ENCODE results near the gene UCN.
"Not testable (repeated sequence)": the region's sequence is repeated elsewhere in the genome, so short reads cannot be mapped to it uniquely, and the experiment has no call there.

The UCN gene

DNA sequence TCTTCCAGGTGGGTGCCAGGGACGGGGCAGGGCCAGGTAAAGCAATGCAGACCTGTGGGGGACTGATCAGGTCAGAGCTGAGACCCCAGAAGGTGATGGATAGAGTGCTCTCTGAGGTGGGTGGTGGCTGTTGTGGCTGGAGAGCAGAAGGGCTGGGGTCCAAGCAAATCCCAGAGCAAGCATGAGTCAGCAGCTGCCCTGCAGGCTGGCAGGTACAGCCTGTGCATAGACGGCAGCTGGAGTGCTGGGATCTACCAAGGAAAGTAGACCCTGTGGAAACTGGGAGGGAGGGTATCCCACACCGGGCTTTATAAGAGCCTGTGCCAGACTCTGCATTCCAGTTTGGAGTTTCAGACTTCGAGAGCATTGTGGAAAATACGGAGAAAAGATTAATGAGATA is 25.4 kb downstream of the UCN start:
- DNase-seq: no peak

DNA sequence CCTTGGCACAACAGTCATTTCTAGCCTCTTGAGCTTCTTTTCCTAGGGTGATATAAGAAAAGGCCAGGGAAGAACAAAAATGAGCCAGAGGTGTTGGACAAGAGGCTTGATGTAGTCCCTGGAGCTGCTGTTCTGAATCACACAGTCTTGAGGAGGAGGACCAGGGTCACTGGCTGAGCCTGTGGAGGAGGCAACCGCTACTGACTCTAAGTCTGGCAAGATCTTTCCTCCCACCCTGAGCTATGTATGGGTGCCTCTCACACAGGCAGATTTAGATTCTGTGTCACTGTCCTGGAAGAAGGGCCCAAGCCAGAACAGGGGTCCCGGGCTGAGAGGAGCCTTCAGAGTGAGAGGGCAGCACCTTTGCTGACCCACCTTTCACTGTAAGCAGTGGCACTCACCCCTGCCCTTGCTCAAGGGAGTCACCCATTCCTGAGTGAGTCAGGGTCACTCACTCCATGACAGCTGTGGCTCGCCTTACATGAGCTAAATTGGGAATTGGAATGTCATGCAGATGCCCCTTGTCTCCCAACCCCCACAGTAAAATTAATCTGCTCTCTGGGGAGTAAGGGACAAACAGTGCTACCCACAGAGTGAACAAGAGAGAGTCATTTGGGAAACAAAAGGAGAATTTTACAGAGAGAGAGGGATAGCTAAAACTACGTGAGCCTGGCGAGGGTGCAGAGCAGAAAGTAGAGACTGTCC is 26.2 kb downstream of the UCN start, which contains the start of gene TRIM54:
Gene TRIM54 (plus strand): TSS at position 575 of the 705 bp plus-strand sequence. CDS start 303 bp downstream, outside the sequence.
- peak in 1 of 2 donors; percentile 69 for DNase-seq

DNA sequence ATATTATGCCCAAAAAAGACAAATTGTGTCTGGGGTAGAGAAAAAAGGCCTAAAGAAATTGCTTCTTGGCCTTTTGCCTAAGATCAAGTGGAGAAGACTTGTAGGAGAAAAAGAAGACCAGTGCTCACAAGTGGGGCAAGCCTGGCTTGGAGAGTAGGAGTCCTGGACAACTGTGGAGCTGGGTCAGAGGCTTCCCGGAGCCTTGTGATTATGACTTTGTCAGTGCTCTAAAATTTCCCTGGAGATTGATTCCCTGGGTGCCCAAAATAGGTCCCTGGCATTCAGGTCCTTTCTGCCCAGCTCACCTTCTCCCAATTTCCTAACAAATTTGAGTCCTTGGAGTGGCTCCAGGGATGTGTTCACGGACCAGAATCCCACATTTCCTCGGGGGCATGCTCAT is 26.8 kb downstream of the UCN start:
- DNase-seq: no peak

DNA sequence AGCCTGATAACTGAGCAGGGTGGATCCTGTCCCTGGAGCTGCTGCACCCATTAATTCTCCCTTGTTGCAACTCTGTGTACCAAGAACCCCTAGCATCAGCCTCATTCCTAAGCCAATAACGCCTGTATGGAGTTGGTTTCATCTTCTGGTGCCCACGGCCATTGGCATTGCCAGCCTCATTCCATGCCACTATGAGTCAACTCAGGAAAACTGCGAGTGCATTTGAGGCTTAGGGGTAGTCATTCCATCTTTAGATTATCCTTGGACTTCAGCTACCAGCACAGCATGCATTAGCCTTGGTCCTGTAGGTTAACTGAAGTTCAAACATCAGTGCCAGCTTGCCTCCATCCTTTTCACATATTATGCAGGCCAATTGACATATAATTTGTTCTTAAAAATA is 27.4 kb downstream of the UCN start:
- no peak for DNase-seq

DNA sequence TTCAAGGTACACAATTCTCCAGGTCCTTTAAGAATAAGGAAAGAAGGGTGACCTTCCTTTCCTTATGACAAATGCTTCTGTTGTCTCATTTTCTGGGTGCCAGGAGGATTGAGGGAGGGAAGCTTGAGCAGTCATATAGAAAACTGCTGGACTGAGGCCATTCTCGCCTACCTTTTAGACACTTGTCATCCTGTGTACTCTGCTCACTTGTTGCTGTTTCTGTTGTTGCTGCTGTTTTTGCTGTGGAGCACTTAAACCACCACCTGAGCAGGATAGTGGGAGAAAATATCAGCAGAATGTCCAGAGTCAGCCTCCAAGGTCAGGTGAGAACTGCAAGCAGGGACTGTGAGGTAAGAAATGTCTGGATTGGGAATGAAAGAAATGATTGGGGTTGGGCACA is 30.2 kb downstream of the UCN start:
- DNase-seq: no peak

DNA sequence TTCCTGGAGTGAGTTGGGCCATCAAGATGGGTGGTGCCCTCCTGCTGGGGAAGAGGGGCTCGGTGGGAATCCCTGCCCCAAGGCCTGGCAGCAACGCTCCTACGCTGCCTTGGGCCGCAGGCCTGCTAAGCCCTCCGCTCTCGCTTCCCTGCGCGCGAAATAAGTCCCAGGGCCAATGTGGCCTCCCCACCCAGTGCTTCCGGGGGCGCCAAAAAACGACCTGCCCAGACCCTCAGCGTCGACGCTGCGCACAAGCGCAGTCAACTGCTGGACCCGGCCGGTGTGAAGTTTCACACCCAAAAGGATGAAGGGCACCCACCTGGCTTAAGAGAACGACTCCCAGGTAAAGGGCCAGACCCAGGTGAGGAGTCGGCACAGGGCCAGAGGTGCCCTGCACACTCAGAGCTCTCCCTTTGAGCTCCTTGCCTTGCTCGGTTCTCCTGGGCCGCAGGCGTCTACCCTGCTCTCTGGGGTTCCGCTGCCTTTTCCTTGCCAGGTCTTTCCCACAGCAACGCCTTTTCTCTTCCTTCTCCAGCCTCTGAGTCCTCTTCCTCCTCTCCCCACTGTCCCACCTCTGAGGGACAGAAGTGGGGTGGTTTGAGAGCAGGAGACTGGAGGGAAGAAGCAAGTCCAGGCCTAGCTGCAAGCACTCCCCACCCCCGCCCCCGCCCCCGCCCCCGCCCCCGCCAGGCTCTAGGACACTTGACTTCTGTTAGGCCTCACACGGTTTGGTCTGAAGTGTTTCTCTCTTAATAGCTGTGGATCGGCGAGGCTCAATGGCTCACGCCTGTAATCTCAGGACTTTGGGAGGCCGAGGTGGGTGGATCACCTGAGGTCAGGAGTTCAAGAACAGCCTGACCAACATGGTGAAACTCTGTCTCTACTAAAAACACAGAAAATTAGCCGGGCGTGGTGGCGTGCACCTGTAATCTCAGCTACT is 32.8 kb downstream of the UCN start, which contains the start of gene DNAJC5G:
Gene DNAJC5G (plus strand): TSS at position 223 of the 940 bp plus-strand sequence. CDS start 1,296 bp downstream, outside the sequence.
- no peak for DNase-seq

DNA sequence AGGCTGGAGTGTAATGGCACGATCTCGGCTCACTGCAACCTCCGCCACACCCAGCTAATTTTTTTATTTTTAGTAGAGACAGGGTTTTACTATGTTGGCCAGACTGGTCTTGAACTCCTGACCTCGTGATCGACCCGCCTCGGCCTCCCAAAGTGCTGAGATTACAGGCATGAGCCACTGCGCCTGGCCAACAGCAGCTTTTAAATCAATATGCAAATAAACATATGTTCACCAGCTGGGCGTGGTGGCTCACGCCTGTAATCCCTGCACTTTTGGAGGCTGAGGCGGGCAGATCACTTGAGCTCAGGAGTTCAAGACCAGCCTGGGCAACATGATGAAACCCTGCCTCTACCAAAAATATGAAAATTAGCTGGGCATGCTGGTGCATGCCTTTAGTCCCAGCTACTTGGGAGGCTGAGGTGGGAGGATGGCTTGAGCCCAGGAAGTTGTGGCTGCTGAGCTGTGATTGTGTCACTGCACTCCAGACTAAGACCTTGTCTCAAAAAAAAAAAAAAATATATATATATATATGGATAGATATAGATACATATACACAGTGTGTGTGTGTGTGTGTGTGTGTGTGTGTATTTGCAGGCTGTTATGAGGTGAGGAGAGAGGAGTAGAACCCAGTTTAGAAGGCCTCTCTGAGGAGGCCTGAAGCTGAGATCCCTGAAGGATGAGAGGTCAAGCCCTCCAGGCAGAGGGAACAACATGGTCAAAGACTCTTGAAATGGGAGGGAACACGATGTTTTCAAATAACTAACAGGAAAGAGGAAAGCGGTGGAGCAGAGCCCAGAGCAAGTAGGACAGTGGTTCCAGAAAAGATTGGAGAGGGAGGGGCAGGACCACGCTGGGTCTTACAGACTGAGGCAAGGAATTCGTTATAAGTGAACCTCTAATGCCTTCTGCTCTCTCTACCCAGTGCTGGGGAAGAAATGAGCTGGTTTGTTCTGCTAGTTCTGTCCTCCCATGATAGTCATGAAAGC is 35.4 kb downstream of the UCN start:
- DNase-seq: peak in 1 of 2 donors; percentile 56

DNA sequence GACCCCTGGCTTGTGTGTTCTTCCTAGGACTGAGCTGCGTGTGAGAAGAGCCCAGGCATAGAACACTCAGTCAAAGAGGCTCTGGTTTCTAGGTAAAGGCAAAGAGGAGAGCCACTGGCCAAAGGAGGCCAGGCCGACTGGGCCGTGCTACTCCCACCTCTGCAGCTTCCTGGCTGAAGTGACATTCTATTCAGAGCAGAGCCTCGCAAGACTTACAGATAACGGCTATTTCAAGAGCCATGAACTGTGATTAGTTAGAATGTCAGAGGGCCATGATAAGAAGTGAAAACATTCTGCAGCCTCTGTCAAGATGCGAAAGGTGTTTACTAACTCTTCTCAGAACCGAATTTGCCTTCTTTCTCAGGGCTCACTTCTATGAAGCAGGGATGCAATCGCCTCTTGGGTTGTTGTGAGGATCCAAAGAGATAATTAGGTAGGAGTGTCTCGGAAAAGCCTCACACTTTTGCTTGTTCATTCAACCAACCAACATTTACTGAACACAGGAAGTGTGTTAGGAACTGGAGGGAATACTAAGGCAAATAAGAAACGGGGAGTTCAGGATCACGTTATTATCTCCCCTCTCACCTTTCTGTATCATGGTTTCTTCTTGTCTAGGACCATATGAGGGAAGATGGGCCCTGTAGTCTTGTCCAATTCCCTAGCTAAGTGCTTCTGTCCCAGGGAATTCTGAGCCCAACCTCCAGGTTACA is 36.5 kb downstream of the UCN start:
- DNase-seq: no peak

DNA sequence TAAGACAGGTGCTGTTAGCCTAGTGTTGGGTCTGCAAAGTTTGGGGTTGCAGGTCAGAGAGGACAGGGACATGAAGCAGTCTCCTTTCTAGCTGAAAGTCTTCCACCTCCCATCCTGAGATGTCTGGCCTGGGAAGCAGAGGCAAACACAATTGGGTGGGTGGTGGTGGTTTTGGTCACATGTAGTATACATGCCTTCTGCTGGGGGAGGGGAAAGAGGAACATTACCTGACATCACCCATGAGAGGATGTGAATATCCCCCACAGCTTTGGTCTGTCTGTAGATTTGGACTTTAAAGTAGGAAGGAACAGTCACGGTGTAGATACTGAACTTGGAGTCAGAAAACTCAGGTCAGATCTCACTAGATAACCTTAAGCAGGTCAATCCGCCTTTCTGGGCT is 37.6 kb downstream of the UCN start:
- peak; percentile 66 to 83 for DNase-seq

DNA sequence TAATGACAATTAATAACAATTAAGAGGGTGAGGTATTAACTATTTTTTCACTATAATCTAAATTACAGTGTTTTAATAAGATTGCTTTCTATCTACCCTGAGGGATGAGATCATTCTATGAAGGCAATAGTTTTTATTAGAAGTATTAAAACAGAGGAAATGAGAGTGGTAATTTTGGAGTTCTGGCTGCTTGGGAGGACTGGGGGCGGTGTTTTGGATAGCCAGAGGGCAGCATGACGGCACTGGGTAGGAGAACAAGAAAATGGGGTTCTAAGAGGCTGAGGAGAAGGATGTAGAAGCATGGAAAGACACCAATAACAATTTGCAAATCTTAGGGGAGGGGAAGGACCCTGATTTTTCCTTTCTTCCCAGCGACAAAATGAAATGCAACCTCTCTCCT is 38.1 kb downstream of the UCN start:
- peak in 1 of 2 donors; percentile 51 for DNase-seq

DNA sequence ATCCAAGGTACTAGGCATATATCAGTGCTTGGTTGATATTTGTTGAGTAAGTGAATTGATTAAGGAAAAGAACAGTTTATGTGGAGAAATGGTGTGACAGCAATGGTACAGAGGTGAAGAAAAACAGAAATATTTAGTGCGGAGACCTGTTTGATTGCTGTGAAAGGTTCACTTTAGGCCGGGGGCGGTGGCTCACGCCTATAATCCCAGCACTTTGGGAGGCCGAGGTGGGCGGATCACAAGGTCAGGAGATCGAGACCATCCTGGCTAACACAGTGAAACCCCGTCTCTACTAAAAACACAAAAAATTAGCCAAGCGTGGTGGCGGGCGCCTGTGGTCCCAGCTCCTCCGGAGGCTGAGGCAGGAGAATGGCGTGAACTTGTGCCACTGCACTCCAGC is 39.9 kb downstream of the UCN start:
- not testable (repeated sequence) for DNase-seq

DNA sequence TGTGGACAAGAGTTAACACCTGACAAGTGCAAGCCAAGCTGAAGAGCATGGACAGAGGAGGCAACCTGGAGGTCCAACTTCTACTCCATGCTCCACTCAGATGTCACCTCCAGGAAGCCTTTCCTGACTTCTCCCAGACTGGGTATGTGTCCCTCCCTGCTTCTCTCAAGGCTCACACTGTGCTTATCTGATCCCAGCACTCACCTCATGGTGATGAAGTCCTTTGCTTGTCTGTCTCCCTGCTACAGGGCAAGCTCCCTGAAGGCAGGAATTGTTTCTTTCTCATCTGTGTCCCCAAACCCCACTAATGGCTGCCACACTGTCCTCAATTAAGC is 42.7 kb downstream of the UCN start:
- DNase-seq: no peak

DNA sequence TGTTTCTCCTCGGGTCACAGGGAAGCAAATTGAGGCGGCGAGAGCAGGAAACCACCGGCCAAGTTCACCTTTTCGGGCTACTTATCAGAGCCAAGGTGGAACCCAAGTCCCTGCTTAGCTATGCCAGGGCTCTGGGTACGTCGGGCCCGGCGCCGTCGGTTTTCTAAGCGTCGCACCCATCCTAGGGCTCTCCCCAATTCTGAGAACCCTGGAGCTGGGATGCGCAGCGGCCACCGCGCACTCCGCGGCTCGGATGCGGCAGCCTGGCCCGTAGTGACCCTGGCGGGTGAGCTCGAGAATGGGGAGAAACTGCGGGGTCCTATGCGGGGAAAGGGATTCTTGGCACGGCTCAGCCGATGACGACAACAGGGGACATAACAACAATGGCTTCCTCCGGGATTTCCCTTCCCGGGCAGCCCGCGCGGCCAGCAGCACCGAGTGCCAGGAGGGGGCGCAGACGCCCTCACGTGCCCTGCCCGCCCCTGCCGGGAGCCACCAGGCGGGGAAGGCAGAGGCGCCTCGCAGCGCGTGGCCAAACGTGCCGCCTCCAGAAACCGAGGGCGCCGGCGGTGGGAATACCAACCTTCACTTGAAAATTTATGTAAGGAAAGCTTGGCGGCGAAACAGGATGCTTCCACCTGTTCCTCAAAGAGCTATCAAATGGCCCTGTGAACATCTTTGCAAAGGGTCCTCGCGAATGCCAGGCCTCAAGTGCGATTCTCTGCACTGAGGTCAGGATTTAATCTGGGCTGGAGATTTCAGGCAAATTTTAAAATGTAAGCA is 43.3 kb downstream of the UCN start:
- peak; percentile 29 to 34 for DNase-seq

DNA sequence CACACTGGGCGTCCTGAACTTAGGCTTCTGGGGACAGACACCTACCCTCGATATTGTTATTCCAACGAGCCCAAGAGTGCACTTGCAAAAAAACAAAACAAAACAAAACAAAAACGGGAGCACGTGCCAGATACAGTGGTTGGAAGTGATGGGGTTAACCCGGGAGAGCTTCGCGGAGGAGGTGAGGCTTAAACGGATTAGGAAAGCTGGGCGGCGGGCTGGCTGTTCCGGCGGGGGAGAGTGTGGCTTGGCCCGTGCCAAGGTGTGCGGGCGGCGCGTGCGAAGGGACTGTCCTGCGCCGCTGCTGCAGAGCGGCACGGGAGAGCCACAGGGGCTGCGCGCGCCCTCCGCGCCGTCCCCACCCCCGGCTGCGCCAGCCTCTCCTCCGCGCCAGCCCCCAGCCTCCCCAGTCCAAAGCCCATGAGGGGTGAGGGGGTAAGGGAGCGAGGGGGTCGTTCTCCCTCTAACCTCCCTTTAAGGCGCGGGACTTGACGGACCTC is 43.9 kb downstream of the UCN start:
- DNase-seq: no peak

DNA sequence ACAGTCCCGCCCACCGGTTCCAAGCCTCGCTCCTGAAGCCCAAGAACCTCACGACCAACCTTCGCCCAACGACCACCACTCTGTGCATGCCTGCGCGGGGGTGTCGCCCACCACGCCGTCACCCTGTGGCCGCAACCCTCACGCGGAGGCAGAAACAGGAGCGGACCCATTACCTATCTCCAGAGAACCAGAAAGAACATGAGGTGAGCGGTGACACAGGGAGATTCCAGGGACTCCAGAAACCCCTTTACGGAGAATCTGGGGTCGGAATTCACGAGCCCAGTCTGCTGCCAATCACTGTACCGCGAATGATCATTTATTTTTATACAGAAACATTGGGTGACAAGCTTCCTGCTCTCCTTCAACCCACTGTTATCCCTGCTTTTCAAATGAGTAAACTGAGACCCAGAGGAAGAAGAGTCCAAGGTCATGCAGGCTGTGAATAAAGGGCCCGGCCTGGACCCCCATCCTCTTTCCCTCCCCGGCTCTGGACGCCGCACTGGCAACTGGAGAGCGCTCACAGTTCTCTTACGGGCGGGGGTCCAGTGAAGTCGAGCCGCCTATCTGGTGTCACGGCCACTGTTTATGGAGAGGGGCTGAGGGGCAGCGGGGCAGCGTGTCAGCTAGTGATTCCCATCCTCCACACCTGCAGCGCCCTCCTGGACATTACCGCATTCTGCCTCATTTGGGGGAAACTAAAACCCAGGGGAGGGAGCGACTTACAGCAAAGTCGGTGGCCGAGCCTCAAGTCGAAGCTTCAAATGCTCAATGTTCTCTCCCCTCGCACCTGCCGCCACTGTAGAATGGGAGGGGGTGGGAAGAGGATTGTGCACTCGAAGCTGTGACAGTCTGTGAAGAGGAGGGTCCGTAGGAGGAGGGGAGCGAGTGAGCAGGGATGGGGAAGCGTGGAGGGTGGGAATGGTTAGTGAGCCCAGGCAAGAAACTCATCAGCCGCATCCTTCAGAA is 44.7 kb downstream of the UCN start:
- no peak for DNase-seq

DNA sequence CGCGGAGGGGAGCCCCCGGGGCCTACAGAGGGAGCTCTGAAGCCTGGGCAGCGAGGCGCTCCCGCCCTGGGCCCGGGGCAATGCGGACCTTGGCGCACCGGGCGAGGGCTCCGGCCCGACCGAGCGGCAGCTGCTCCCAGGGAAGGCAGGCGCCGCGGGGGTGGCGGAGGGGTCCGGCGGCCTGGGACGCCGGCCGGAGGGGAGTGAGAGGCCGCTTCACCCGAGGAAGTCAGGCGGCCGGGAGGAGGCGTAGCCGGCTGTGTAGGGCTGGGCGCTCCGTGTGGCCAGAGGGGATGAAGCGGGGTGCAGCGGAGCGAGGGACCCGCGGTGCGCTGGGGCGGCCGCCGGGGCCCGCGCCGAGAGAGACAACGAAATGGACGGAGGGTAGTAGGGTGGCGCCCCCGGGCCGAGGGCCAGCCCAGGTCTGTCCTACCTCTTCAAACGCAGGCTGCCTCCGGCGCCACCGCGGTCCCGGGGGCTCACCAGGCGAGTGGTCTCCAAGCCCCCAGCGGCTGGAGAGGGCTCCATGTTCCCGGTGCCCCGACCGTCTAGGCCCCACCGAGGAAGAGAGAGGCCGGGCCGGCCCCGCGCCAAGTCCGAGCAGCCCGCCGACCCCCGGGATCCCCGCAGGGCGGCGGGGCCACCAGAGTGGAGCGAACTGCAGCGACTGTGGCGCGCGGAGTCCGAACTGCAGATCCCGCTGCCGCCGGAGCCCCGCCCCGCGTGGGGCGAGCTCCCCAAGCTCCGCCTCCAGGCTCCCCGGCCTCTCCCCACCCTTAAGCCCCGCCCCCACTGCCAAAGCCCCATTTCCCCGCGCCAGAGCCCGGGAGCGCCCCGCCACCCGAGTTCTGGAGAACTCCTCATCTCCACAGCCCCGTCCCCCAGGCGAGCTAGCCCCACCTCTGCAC is 45.6 kb downstream of the UCN start, which contains the start of gene SLC30A3:
Gene SLC30A3 (minus strand): TSS at position 669 of the 908 bp plus-strand sequence. CDS start 141 bp downstream, at position 528.
- peak; percentile 48 to 76 for DNase-seq

DNA sequence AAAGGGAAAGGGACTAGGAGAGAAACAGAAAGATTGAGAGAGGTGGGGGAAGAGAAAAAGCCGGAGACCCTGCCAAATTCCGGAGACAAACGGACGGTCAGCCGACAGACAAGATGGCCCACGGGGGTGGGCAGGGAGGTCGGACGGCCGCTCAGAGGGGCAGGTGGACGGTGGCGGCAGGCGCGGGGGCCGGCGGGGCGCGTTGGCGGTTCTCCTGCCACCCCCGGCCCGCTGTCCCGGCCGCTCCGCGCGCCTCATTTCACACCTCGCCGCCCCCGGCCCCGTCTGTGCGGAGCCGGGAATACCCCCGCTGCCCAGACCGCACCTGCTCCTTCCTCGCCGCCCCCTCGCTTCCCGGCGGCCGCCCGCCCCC is 46.3 kb downstream of the UCN start:
- DNase-seq: no peak

DNA sequence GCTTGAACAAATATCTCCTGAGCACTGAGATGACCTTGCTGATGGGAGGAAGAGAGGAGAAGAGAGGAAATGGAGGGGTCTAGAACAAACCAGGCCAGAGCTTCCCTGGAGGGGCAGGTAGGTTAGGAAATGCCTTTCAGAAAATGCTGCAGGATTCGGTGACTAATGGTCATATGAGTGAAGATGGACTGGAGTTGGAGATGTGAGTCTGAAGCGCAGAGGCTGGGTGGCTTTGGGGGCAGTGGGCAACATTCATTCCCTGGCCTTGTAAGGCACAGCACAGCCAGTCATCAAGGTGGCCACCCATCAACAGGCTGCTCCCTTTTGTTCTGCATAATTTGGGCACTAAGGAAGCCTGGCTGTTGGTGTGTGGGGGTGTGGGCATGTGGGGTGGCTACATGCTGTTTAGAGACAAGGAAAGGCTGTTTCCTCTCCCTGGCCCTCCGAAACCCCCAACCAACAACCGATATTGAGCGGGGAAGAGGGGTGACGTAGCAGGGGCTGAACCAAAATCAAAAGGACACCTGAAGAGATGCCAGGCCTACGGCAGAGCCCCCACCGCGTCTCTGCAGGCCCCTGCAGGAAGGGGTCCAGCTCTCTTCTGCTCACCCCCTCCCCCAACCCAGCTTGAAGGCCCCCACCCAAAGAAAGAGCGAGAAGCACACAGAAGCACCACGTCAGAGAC is 46.9 kb downstream of the UCN start:
- DNase-seq: no peak

Measured in inflammatory macrophage (primary cell).